GM23338 (cell line): ENCODE data around the gene RALBP1. TPM values are rescaled to one million over a fixed set of nuclear protein-coding genes. Genes with fewer than 3 reads are reported as not detected.

Source experiments
- ATAC-seq: fragments of 200-7000 bp; cut with Tn5 transposase; 3 replicates; pipeline ENCODE4 v1.9.1; 2020
- DNase-seq: peaks from one replicate; pipeline ENCODE4 v3.0.0-alpha.2; 2015; ENCODE audit warnings: low spot score
- H2AFZ ChIP-seq: fragments of 200-600 bp; sonication (generic); 2 replicates; pipeline ENCODE4 v1.8.0; 2016; ENCODE audit warnings: antibody characterized with exemption, mild to moderate bottlenecking, moderate library complexity
- H3F3A ChIP-seq: fragments of 200-600 bp; sonication (generic); replicated peaks from 2 replicates; pipeline ENCODE4 v1.8.0; 2017; ENCODE audit warnings: antibody characterized with exemption, mixed run types, low read depth
- H3K27ac ChIP-seq: fragments of 200-600 bp; sonication (generic); 2 replicates; pipeline ENCODE4 v1.6.1; 2016; ENCODE audit warnings: low read depth
- H3K27me3 ChIP-seq: fragments of 200-600 bp; sonication (generic); 2 replicates; pipeline ENCODE4 v1.8.0; 2016; ENCODE audit warnings: mild to moderate bottlenecking, mixed run types, moderate library complexity; ENCODE audit not compliant: insufficient read depth
- H3K36me3 ChIP-seq: fragments of 200-600 bp; sonication (generic); 2 replicates; pipeline ENCODE4 v1.8.0; 2016; ENCODE audit warnings: mild to moderate bottlenecking; ENCODE audit not compliant: insufficient read depth
- H3K4me1 ChIP-seq: fragments of 200-600 bp; sonication (generic); 2 replicates; pipeline ENCODE4 v1.8.0; 2016; ENCODE audit warnings: mild to moderate bottlenecking, moderate library complexity; ENCODE audit not compliant: insufficient read depth
- H3K4me2 ChIP-seq: fragments of 200-600 bp; sonication (generic); 2 replicates; pipeline ENCODE4 v1.7.1; 2017; ENCODE audit warnings: mixed run types
- H3K4me3 ChIP-seq: fragments of 200-600 bp; sonication (generic); 2 replicates; pipeline ENCODE4 v1.6.1; 2016; ENCODE audit warnings: mixed run types
- H3K79me2 ChIP-seq: fragments of 200-600 bp; sonication (generic); replicated peaks from 2 replicates; pipeline ENCODE4 v1.8.0; 2017; ENCODE audit warnings: mild to moderate bottlenecking; ENCODE audit not compliant: insufficient read depth
- H3K9me2 ChIP-seq: fragments of 200-600 bp; sonication (generic); 2 replicates; pipeline ENCODE4 v1.8.0; 2017; ENCODE audit not compliant: insufficient read depth
- H4K20me1 ChIP-seq: fragments of 200-600 bp; sonication (generic); replicated peaks from 2 replicates; pipeline ENCODE4 v1.8.0; 2017; ENCODE audit warnings: mild to moderate bottlenecking; ENCODE audit not compliant: insufficient read depth
- H3K27ac Mint-ChIP-seq: 2 replicates; pipeline ENCODE4 v1.8.0; 2020; ENCODE audit warnings: inconsistent platforms, mild to moderate bottlenecking, moderate library complexity, mixed read lengths
- H3K27me3 Mint-ChIP-seq: 3 replicates; pipeline ENCODE4 v1.8.0; 2022; ENCODE audit warnings: low read depth, mild to moderate bottlenecking, moderate library complexity, mixed read lengths, inconsistent platforms; ENCODE audit not compliant: insufficient read depth, poor library complexity
- H3K36me3 Mint-ChIP-seq: 3 replicates; pipeline ENCODE4 v1.8.0; 2021; ENCODE audit warnings: low read depth, mild to moderate bottlenecking, inconsistent platforms, moderate library complexity, mixed read lengths
- H3K4me1 Mint-ChIP-seq: 3 replicates; pipeline ENCODE4 v1.8.0; 2020; ENCODE audit warnings: mild to moderate bottlenecking, inconsistent platforms, mixed read lengths
- H3K4me3 Mint-ChIP-seq: 3 replicates; pipeline ENCODE4 v1.8.0; 2021; ENCODE audit warnings: moderate library complexity, mild to moderate bottlenecking, inconsistent platforms, mixed read lengths
- H3K9me3 Mint-ChIP-seq: 3 replicates; pipeline ENCODE4 v1.8.0; 2020; ENCODE audit warnings: moderate library complexity, mild to moderate bottlenecking, inconsistent platforms, mixed read lengths
- CREB1 ChIP-seq: fragments of 250-450 bp; sonication (Bioruptor Pico); IDR thresholded peaks from 2 replicates; pipeline ENCODE4 v1.5.0; 2020; ENCODE audit warnings: low read depth, mild to moderate bottlenecking, moderate library complexity
- CTCF ChIP-seq, 2 experiments: fragments of 200-600 bp in 1 of 2; sonication (generic) in 1 of 2; conservative IDR thresholded peaks; 2 replicates each; pipeline versions ENCODE4 v1.5.1 to v1.6.1; 2016 to 2017; ENCODE audit warnings: antibody characterized with exemption in 2 of 2, low read depth in 2 of 2, mild to moderate bottlenecking in 2 of 2, moderate library complexity in 1 of 2
- ETS1 ChIP-seq: IDR thresholded peaks from 2 replicates; pipeline ENCODE4 v1.6.1; 2016; ENCODE audit warnings: antibody characterized with exemption
- EZH2 ChIP-seq: fragments of 200-600 bp; sonication (generic); IDR thresholded peaks from one replicate; pipeline ENCODE4 v1.8.0; 2017; ENCODE audit warnings: antibody characterized with exemption, mild to moderate bottlenecking, low read depth; ENCODE audit not compliant: unreplicated experiment
- EZH2phosphoT487 ChIP-seq: fragments of 200-600 bp; sonication (generic); IDR thresholded peaks from one replicate; pipeline ENCODE4 v1.8.1; 2018; ENCODE audit warnings: antibody characterized with exemption; ENCODE audit not compliant: unreplicated experiment
- JUNB ChIP-seq: IDR thresholded peaks from one replicate; pipeline ENCODE4 v1.6.1; 2016; ENCODE audit warnings: antibody characterized with exemption; ENCODE audit not compliant: unreplicated experiment
- NANOG ChIP-seq: IDR thresholded peaks from 2 replicates; pipeline ENCODE4 v1.6.1; 2016; ENCODE audit warnings: antibody characterized with exemption, borderline replicate concordance
- POLR2AphosphoS5 ChIP-seq: IDR thresholded peaks from 2 replicates; pipeline ENCODE4 v1.6.1; 2016; ENCODE audit warnings: antibody characterized with exemption, low read depth
- REST ChIP-seq: IDR thresholded peaks from one replicate; pipeline ENCODE4 v1.6.1; 2018; ENCODE audit warnings: antibody characterized with exemption; ENCODE audit not compliant: unreplicated experiment
- STAT1 ChIP-seq: IDR thresholded peaks from one replicate; pipeline ENCODE4 v1.6.1; 2016; ENCODE audit warnings: antibody characterized with exemption; ENCODE audit not compliant: unreplicated experiment
- ZNF114 ChIP-seq: fragments of 250-450 bp; sonication (Bioruptor Pico); IDR thresholded peaks from 2 replicates; pipeline ENCODE4 v1.5.0; 2020; ENCODE audit warnings: mild to moderate bottlenecking, moderate library complexity
- ZNF331 ChIP-seq: fragments of 250-450 bp; sonication (Bioruptor Pico); IDR thresholded peaks from 2 replicates; pipeline ENCODE4 v1.5.0; 2020; ENCODE audit warnings: low read depth, mild to moderate bottlenecking, moderate library complexity
- ZNF462 ChIP-seq: fragments of 250-450 bp; sonication (Bioruptor Pico); IDR thresholded peaks from 2 replicates; pipeline ENCODE4 v1.5.0; 2020; ENCODE audit warnings: mild to moderate bottlenecking, moderate library complexity
- polyA plus RNA-seq: library from polyadenylated mRNA; unstranded; fragments of >200 nt; fragmentation: Nextera tagmentation; extraction: Ambion mirVana; gene quantifications from 2 replicates; pipeline ENCODE4 v1.2.1, GENCODE V29; 2016
- total RNA-seq: library from RNA; depleted of rRNA; stranded (reverse); fragments of >200 nt; shearing (Covaris generic); gene quantifications from 2 replicates; pipeline ENCODE4 v1.2.3, GENCODE V29; 2014

Gene RALBP1
- total and polyA plus RNA-seq, 2 experiments from 2014 or later = 80.9 to 103 TPM

- Mint-ChIP-seq H3K27me3 (no peaks in the 10 kb centered on the region), H3K36me3 (peaks cover 6% of the 10 kb centered on the region; the same call in 1 of the 3 replicates), H3K4me3 (no peak overlapping the region), H3K27ac (no peak overlapping the region), H3K9me3 (peaks cover 11% of the 10 kb centered on the region), H3K4me1 (no peaks in the 10 kb centered on the region; the same call in 2 of the 3 replicates)
- Histone ChIP-seq H3K79me2 (no peaks in the 10 kb centered on the region), H3K4me3 (no peak overlapping the region), H3K27me3 (no peaks in the 10 kb centered on the region), H3K4me2 (no peak overlapping the region), H2AFZ (no peak overlapping the region), H3K27ac (no peak overlapping the region), H3K4me1 (no peaks in the 10 kb centered on the region), H3F3A (no peaks in the 10 kb centered on the region), H4K20me1 (no peaks in the 10 kb centered on the region), H3K9me2 (0 out of 2 replicates have a peak, but pooled peaks cover 5% of the 10 kb centered on the region), H3K36me3 (no peaks in the 10 kb centered on the region)
- DNase-seq (no peak), ATAC-seq (no peak)
- no peak for TF ChIP-seq JUNB
- TF ChIP-seq REST = no peak
- no peak for TF ChIP-seq ZNF462
- no peak for TF ChIP-seq POLR2AphosphoS5
- no peak for TF ChIP-seq CTCF (conservative IDR thresholded peaks at IDR 0.05; ENCODE audit: low read depth in 2 of 2)
- no peak for TF ChIP-seq NANOG
- no peak for TF ChIP-seq EZH2
- no peak for TF ChIP-seq ETS1
- no peak for TF ChIP-seq ZNF114
- no peak for TF ChIP-seq EZH2phosphoT487
- TF ChIP-seq ZNF331 (CRISPR knock-in tag) = no peak
- no peak for TF ChIP-seq CREB1 (CRISPR knock-in tag)
- no peak for TF ChIP-seq STAT1
These were observed 19.4 kb upstream of the RALBP1 start for GRCh38 chr18:9455718-9456511.
